ENCODE data around the gene RBCK1. TPM values are rescaled to one million over a fixed set of nuclear protein-coding genes. Genes with fewer than 3 reads are reported as not detected.
"Not testable (repeated sequence)": the region's sequence is repeated elsewhere in the genome, so short reads cannot be mapped to it uniquely, and the experiment has no call there.

Gene RBCK1
- total and polyA plus RNA-seq, 4 experiments from 2014 or later, result 75.2 to 118 (median 96.5) TPM

DNA sequence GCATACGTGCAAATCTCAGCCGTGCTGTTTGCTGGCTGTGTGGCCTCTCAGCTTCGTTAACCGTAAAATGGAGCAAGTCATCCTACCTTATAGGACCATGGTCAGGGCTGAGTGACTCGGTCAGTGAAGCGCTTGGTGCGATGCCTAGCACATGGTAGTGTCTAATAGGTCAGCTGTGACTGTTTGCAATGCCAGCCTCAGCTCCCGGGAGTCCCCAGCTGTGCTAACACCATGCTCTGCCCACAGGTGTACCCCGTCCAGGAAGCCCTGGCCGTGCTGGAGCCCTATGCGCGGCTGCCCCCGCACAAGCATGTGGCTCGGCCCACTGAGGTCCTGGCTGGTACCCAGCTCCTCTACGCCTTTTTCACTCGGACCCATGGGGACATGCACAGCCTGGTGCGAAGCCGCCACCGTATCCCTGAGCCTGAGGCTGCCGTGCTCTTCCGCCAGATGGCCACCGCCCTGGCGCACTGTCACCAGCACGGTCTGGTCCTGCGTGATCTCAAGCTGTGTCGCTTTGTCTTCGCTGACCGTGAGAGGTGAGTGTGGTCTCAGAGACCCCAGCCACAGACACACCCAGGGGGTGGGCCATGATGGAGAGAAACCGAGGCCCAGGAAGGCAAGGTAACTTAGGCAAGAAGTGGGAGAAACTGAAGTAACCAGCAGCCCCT, 16.9 kb upstream of the RBCK1 start:
- no peak overlapping the region for H3K4me3 Mint-ChIP-seq
- Histone ChIP-seq H3K27ac (ENCODE audit: low read depth, low read length) (no peak overlapping the region), H3K9me3 (ENCODE audit: control insufficient read depth in 1 of 2, low read length in 2 of 2) (no peaks in the 10 kb centered on the region), H3K36me3 (ENCODE audit: insufficient read depth, low read length) (peaks cover 50% of the 10 kb centered on the region), H3K4me3 (ENCODE audit: low read length in 2 of 2) (no peak overlapping the region), H3K4me1 (ENCODE audit: insufficient read depth, low read length) (no peaks in the 10 kb centered on the region), H3K27me3 (ENCODE audit: insufficient read depth, low read length) (no peaks in the 10 kb centered on the region)
- intact Hi-C loops (cut with micrococcal nuclease), result no loop called here
- ChIA-PET CTCF (ENCODE audit: partially characterized antibody) (interaction anchor here (1.2 kb wide), 1 partner anchor 9 kb away, joined by 4 read pairs; no protein-coding TSS in a partner anchor), POLR2A (ENCODE audit: partially characterized antibody) (interaction anchor here (0.7 kb wide), 1 partner anchor 9 kb away, joined by 3 read pairs; no protein-coding TSS in a partner anchor)
- peaks cover 0 to 2% (median 0%) of the 10 kb centered on the region in 4 donors for H3K4me1 Mint-ChIP-seq
- DNase-seq, result no peak
- peaks cover 33 to 59% of the 10 kb centered on the region in 2 donors for H3K36me3 Mint-ChIP-seq
- peak overlapping the region in 1 of 7 donors; percentile 68 for H3K27ac Mint-ChIP-seq
- no peaks in the 10 kb centered on the region for H3K27me3 Mint-ChIP-seq
- H3K9me3 Mint-ChIP-seq, result no peaks in the 10 kb centered on the region

DNA sequence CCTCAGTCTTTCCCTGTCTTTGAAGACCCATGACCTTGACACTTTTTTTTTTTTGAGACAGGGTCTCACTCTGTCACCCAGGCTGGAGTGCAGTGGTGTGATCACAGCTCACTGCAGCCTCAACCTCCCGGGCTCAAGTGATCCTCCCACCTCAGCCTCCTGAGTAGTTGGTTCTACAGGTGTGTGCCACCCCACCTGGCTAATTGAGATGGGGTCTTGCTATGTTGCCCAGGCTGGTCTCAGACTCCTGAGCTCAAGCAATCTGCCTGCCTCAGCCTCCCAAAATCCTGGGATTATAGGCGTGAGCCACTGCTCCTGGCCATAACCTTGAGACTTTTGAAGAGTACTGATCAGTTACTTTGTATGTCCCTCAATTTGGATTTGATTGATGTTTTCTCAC, 14.8 kb upstream of the RBCK1 start:
- H3K27ac ChIP-seq (ENCODE audit: low read depth, low read length); H3K9me3 Mint-ChIP-seq; H3K27ac Mint-ChIP-seq; H3K4me1 ChIP-seq (ENCODE audit: insufficient read depth, low read length); H3K4me1 Mint-ChIP-seq; H3K4me3 ChIP-seq (ENCODE audit: low read length in 2 of 2); H3K27me3 Mint-ChIP-seq; H3K9me3 ChIP-seq (ENCODE audit: control insufficient read depth in 1 of 2, low read length in 2 of 2); H3K4me3 Mint-ChIP-seq; DNase-seq; POLR2A ChIA-PET (ENCODE audit: partially characterized antibody); intact Hi-C loops (cut with micrococcal nuclease); H3K27me3 ChIP-seq (ENCODE audit: insufficient read depth, low read length): not testable (repeated sequence)
- peaks cover 54% of the 10 kb centered on the region for H3K36me3 ChIP-seq (ENCODE audit: insufficient read depth, low read length)
- peaks cover 45 to 65% of the 10 kb centered on the region in 2 donors for H3K36me3 Mint-ChIP-seq
- CTCF ChIA-PET (ENCODE audit: partially characterized antibody), result interaction anchor here (1.3 kb wide), 1 partner anchor 19 kb away, joined by 3 read pairs; no protein-coding TSS in a partner anchor

DNA sequence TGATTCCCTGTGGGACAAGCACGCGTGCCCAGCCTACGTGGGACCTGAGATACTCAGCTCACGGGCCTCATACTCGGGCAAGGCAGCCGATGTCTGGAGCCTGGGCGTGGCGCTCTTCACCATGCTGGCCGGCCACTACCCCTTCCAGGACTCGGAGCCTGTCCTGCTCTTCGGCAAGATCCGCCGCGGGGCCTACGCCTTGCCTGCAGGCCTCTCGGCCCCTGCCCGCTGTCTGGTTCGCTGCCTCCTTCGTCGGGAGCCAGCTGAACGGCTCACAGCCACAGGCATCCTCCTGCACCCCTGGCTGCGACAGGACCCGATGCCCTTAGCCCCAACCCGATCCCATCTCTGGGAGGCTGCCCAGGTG, 11.9 kb upstream of the RBCK1 start:
- Mint-ChIP-seq H3K4me1 (peaks cover 0 to 2% (median 1%) of the 10 kb centered on the region in 4 donors), H3K4me3 (no peak overlapping the region), H3K27me3 (no peaks in the 10 kb centered on the region), H3K36me3 (peaks cover 37 to 48% of the 10 kb centered on the region in 2 donors), H3K27ac (no peak overlapping the region), H3K9me3 (no peaks in the 10 kb centered on the region)
- no peak overlapping the region for H3K27ac ChIP-seq (ENCODE audit: low read depth, low read length)
- no peaks in the 10 kb centered on the region for H3K9me3 ChIP-seq (ENCODE audit: control insufficient read depth in 1 of 2, low read length in 2 of 2)
- POLR2A ChIA-PET (ENCODE audit: partially characterized antibody), result interaction anchor here (1.0 kb wide), 1 partner anchor 14 kb away, joined by 6 read pairs; no protein-coding TSS in a partner anchor
- DNase-seq, result no peak
- CTCF ChIA-PET (ENCODE audit: partially characterized antibody), result no interaction called here
- peaks cover 35% of the 10 kb centered on the region for H3K36me3 ChIP-seq (ENCODE audit: insufficient read depth, low read length)
- no peaks in the 10 kb centered on the region for H3K27me3 ChIP-seq (ENCODE audit: insufficient read depth, low read length)
- H3K4me1 ChIP-seq (ENCODE audit: insufficient read depth, low read length), result no peaks in the 10 kb centered on the region
- intact Hi-C loops (cut with micrococcal nuclease), result no loop called here
- no peak overlapping the region for H3K4me3 ChIP-seq (ENCODE audit: low read length in 2 of 2)

DNA sequence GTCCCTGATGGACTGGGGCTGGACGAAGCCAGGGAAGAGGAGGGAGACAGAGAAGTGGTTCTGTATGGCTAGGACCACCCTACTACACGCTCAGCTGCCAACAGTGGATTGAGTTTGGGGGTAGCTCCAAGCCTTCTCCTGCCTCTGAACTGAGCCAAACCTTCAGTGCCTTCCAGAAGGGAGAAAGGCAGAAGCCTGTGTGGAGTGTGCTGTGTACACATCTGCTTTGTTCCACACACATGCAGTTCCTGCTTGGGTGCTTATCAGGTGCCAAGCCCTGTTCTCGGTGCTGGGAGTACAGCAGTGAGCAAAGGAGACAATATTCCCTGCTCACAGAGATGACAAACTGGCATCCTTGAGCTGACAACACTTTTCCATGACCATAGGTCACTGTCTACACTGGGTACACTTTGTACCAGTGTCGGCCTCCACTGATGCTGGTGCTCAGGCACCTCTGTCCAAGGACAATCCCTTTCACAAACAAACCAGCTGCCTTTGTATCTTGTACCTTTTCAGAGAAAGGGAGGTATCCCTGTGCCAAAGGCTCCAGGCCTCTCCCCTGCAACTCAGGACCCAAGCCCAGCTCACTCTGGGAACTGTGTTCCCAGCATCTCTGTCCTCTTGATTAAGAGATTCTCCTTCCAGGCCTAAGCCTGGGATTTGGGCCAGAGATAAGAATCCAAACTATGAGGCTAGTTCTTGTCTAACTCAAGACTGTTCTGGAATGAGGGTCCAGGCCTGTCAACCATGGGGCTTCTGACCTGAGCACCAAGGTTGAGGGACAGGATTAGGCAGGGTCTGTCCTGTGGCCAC, 11.3 kb upstream of the RBCK1 start:
- intact Hi-C loops (cut with micrococcal nuclease), result no loop called here
- no peaks in the 10 kb centered on the region for H3K9me3 ChIP-seq (ENCODE audit: control insufficient read depth in 1 of 2, low read length in 2 of 2)
- Mint-ChIP-seq H3K36me3 (peaks cover 35 to 43% of the 10 kb centered on the region in 2 donors), H3K4me3 (no peak overlapping the region), H3K27me3 (no peaks in the 10 kb centered on the region), H3K27ac (no peak overlapping the region), H3K9me3 (no peaks in the 10 kb centered on the region), H3K4me1 (peaks cover 3 to 5% (median 4%) of the 10 kb centered on the region in 4 donors)
- H3K4me1 ChIP-seq (ENCODE audit: insufficient read depth, low read length), result peaks cover 3% of the 10 kb centered on the region
- no peak overlapping the region for H3K27ac ChIP-seq (ENCODE audit: low read depth, low read length)
- CTCF ChIA-PET (ENCODE audit: partially characterized antibody), result no interaction called here
- H3K36me3 ChIP-seq (ENCODE audit: insufficient read depth, low read length), result peaks cover 32% of the 10 kb centered on the region
- H3K27me3 ChIP-seq (ENCODE audit: insufficient read depth, low read length), result no peaks in the 10 kb centered on the region
- POLR2A ChIA-PET (ENCODE audit: partially characterized antibody), result interaction anchor here (1.0 kb wide), 1 partner anchor 14 kb away, joined by 6 read pairs; no protein-coding TSS in a partner anchor
- no peak overlapping the region for H3K4me3 ChIP-seq (ENCODE audit: low read length in 2 of 2)
- no peak for DNase-seq

DNA sequence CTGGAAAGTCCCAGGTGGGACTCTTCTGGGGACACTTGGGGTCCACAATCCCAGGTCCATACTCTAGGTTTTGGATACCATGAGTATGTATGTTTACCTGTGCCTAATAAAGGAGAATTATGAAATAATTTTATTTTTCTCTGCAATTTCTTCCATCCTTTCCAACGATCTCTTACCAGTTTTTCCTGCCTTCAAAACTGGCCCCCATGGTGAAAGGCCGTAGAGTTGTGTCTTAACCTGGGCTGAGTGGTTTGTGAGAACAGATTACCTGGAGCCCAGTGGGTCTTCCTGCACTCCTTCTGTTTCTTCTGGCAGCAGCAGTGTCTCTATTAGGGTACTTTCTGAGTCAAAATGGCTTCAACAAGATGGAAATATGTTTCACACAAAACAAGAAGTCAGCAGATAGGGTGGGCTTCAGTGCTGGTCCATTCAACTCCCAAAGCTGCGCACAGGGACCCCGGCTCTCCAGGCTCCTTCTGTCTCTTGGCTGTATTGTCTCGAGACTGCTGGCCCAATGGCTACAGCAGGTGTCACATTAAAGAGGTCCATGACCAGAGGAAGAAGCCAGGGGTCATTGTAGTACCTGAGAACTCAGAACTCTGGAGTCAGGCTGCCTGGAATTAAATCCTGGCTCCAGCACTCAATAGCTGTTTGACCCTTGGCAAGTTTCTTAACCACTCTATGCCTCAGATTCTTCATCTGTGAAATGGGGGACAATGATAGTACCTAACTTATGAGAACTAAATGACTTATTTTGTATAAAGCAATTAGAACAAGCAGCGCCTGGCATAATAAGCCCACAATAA, 10.5 kb upstream of the RBCK1 start:
- no peaks in the 10 kb centered on the region for H3K9me3 Mint-ChIP-seq
- no peak for DNase-seq
- POLR2A ChIA-PET (ENCODE audit: partially characterized antibody), result interaction anchor here (1.0 kb wide), 1 partner anchor 10 kb away, joined by 3 read pairs; no protein-coding TSS in a partner anchor
- H3K4me1 Mint-ChIP-seq, result peaks cover 5 to 8% (median 7%) of the 10 kb centered on the region in 4 donors
- H3K27ac ChIP-seq (ENCODE audit: low read depth, low read length), result no peak overlapping the region
- no peaks in the 10 kb centered on the region for H3K27me3 ChIP-seq (ENCODE audit: insufficient read depth, low read length)
- CTCF ChIA-PET (ENCODE audit: partially characterized antibody), result no interaction called here
- H3K27me3 Mint-ChIP-seq, result no peaks in the 10 kb centered on the region
- H3K4me3 Mint-ChIP-seq, result no peak overlapping the region
- no peak overlapping the region for H3K4me3 ChIP-seq (ENCODE audit: low read length in 2 of 2)
- peaks cover 11% of the 10 kb centered on the region for H3K4me1 ChIP-seq (ENCODE audit: insufficient read depth, low read length)
- peaks cover 34 to 36% of the 10 kb centered on the region in 2 donors for H3K36me3 Mint-ChIP-seq
- intact Hi-C loops (cut with micrococcal nuclease), result no loop called here
- no peaks in the 10 kb centered on the region for H3K9me3 ChIP-seq (ENCODE audit: control insufficient read depth in 1 of 2, low read length in 2 of 2)
- no peak overlapping the region for H3K27ac Mint-ChIP-seq
- H3K36me3 ChIP-seq (ENCODE audit: insufficient read depth, low read length), result peaks cover 29% of the 10 kb centered on the region

DNA sequence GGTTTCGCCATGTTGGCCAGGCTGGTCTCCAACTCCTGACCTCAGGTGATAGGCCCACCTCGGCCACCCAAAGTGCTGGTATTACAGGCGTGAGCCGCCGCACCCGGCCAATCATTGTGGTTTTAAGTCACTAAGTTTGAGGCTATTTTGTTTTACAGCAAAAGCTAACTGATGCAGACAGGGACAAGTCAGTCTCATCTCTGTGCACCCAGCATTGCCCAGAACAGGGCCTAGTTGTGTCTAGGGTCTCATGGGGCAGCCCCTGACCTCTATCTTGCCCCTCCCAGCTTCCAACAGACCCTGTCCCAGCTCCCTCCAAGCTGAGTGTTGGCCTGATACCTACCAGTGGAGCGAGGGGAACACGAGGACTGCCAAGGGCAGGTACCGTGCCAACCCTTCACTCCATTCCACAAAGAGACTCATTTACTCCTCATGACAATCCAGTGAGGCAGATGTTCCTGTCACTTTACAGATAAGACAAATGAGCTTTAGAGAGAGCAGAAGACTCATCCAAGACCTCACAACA, 8.9 kb upstream of the RBCK1 start:
- DNase-seq, result no peak
- no peaks in the 10 kb centered on the region for H3K27me3 ChIP-seq (ENCODE audit: insufficient read depth, low read length)
- intact Hi-C loops (cut with micrococcal nuclease), result no loop called here
- peaks cover 23 to 25% of the 10 kb centered on the region in 2 donors for H3K36me3 Mint-ChIP-seq
- H3K9me3 ChIP-seq (ENCODE audit: control insufficient read depth in 1 of 2, low read length in 2 of 2), result no peaks in the 10 kb centered on the region
- H3K4me3 ChIP-seq (ENCODE audit: low read length in 2 of 2), result no peak overlapping the region
- peaks cover 23% of the 10 kb centered on the region for H3K36me3 ChIP-seq (ENCODE audit: insufficient read depth, low read length)
- no peaks in the 10 kb centered on the region for H3K27me3 Mint-ChIP-seq
- H3K4me1 Mint-ChIP-seq, result peaks cover 9 to 14% (median 11%) of the 10 kb centered on the region in 4 donors
- peaks cover 14% of the 10 kb centered on the region for H3K4me1 ChIP-seq (ENCODE audit: insufficient read depth, low read length)
- no peak overlapping the region for H3K27ac ChIP-seq (ENCODE audit: low read depth, low read length)
- no peak overlapping the region for H3K27ac Mint-ChIP-seq
- H3K9me3 Mint-ChIP-seq, result no peaks in the 10 kb centered on the region
- ChIA-PET CTCF (ENCODE audit: partially characterized antibody) (interaction anchor here (2.4 kb wide), 1 partner anchor 45 kb away, joined by 7 read pairs; no protein-coding TSS in a partner anchor), POLR2A (ENCODE audit: partially characterized antibody) (no interaction called here)
- H3K4me3 Mint-ChIP-seq, result no peak overlapping the region

Measured in CD4-positive, alpha-beta memory T cell (primary cell).